ENCODE measurements around the gene ZNF544.

- no peak for TF ChIP-seq CTCF (conservative IDR thresholded peaks at IDR 0.05)
- no peak for TF ChIP-seq ZFX (IDR thresholded peaks at IDR 0.05)
Measured at GRCh38 chr19:58279925-58280316, 51.2 kb downstream of the ZNF544 start.
